GM08714 (cell line): ENCODE results near the gene SLC5A4.

Experiments used
- H3K4me3 ChIP-seq: fragments of 200-500 bp; sonication (Bioruptor generic); 2 replicates; pipeline ENCODE4 v1.5.1; 2014; ENCODE audit warnings: mild to moderate bottlenecking, low read length, inconsistent platforms
- ZNF274 ChIP-seq: IDR thresholded peaks from 2 replicates; pipeline ENCODE4 v1.6.1; 2012; ENCODE audit warnings: mild to moderate bottlenecking, low read depth, low read length

SLC5A4 gene

GRCh38 chr22:32211011-32211410, 44.1 kb downstream of the SLC5A4 start:
- H3K4me3 ChIP-seq, result no peak overlapping the region
- TF ChIP-seq ZNF274, result no peak

DNA sequence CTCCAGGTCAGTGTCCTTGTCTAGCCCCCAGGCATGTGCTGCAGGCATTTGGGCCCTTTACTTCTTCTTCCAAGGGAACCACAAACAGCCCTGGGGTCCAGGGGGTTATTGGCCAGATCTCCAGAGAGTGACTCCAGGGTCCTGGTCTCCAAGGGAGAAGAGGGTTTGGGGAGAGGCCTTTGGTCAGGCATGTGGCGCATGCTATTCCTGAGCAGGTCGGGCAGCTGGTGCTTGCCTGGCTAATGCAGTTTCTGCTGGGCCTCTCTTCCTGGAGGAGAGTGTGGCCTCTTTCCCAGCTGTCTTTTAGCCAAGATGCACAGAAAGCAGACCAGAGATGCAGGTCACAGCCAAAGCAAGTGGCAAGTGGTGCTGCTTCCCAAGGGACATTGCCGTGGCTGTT, 46.5 kb downstream of the SLC5A4 start:
- no peak for TF ChIP-seq ZNF274

GRCh38 chr22:32207971-32208480, 47.1 kb downstream of the SLC5A4 start:
- TF ChIP-seq ZNF274, result no peak
- no peak overlapping the region for H3K4me3 ChIP-seq

More for the DNA sequence above, 46.5 kb downstream of the SLC5A4 start:
- no peak overlapping the region for H3K4me3 ChIP-seq

DNA sequence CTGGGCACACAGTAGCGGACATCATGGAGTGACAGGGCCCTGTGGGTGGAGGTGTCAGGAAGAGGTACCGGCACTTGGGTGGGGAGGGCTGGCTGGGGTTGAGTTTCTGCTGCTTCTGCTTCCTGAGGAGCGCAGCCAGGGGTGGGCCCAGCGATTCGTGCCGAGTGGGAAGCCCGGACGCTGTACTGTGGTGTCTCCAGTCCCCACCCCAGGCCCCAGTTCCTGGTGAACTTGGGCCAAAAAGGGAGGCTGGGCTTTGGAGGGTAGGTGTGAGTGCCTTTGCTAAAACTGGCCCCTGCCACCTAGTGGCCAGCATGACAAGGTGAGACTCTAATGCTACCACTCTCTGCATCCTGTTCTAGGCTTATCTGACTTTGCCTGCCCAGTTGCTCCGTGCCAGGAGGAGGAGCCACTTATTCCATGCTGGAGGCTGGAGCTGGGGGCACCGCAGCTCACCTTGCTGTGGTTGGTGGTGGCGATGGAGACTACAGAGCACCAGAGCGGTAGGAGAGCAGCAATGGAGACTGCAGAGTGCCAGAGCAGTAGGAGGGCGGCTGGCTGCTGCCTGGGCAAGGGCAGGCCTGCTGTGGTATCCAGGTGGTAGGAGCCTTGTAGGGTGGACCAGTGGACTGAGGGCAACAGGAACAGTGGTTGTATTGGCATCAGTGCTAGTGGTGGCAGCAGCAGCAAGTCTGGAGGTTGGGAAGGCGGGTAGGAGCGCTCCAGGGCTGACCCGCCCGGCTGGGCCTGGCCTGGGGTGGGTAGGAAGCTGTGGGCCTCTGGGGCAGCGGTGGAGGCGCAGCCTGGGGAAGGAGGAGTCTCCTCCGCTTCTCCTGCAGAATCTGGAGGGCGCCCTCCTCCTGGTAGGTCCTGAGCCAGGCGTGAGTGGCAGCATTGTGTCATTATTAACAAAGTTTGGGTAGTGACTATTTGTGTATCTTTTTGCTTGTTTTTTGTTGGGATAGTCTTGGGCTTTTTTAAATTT, 48.1 kb downstream of the SLC5A4 start:
- no peak for TF ChIP-seq ZNF274
- no peak overlapping the region for H3K4me3 ChIP-seq

DNA sequence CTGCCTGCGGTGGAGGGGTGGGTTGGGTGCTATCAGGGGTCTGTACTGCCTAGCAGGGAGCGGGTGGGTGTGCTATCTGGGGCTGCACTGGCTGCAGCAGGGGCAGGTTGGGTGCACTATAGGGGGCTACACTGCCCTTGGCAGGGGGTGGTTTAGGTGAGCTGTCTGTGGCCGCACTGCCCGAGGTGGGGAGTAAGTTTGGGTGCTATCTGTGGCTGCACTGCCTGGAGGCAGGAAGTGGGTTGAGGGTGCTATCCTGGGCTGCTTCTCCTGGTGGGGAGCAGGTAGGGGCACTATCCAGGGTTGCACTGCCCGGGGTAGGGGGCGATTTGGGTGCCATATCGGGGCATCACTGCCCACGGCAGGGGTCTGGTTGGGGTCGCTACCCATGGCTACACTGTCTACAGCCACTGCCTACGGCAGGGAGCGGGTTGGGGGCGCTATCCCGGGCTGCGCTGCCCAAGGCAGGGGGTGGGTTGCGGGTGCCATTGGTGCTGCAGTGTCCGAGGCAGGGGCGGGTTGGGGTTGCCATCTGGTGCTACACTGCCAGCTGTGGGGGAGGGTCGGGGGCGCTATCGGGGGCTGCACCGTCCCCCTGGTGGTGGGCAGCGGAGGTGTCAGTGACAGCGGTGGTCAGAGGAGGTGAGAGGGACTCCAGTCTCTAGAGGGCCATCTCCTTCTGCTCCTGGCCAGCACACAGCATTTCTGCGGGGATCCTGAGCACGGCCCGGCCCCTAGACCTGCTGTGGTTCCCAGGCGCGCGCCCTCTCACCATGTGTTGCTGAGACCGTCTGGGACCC, 49.0 kb downstream of the SLC5A4 start:
- TF ChIP-seq ZNF274, result no peak
- H3K4me3 ChIP-seq, result no peak overlapping the region

- H3K4me3 ChIP-seq, result peak within 1 kb of the TSS; percentile 1; the same call in 1 of the 2 replicates
Observed at GRCh38 chr22:32204856-32205722, 50.1 kb downstream of the SLC5A4 start, which contains the start of gene RFPL2. Gene RFPL2, minus strand, starts transcription at chr22:32205073. Its CDS starts 2,622 bp downstream, at chr22:32202451.

GRCh38 chr22:32204040-32204855, 50.9 kb downstream of the SLC5A4 start:
- H3K4me3 ChIP-seq, result peak overlapping the region; percentile 1; the same call in 1 of the 2 replicates
- TF ChIP-seq ZNF274, result no peak

More at GRCh38 chr22:32204856-32205722, 50.1 kb downstream of the SLC5A4 start, which contains the start of gene RFPL2:
- TF ChIP-seq ZNF274, result no peak

DNA sequence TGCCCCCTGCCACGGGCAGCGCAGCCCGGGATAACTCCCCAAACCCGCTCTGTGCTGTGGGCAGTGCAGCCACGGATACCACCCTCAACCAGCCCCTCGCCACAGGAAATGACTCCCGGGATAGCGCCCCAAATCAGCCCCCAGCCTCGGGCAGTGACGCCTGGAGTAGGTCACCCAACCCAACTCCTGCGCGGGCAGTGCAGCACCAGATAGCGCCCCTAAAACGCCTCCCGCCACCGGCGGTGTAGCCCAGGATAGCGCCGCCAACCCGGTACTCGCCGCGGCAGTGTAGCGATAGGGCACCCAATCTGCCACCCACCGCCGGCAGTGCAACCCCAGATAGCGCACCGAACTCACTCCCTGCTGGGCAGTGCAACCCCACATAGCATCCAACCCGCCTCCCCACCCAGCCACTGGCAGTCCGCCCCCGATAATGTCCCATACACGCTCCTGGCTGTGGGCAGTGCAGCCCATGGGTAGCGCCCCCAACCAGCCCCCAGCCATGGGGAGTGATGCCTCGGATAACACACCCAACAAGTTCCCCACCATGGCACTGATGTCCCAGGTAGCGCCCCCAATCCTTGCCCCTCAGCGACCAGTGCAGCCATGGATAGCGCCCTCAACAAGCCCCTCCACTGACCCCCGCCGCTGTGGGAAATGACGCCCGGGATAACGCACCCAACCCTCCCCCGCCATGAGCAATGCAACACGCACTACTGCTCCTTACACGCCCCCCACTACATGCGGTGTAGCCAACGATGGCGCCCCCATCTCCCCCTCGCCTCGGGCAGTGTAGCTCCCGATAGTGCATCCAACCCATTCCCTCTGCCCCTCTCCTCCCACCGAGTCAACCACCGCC, 51.7 kb downstream of the SLC5A4 start:
- no peak overlapping the region for H3K4me3 ChIP-seq
- no peak for TF ChIP-seq ZNF274

- no peak overlapping the region for H3K4me3 ChIP-seq
Observed at GRCh38 chr22:32202539-32203180, 52.5 kb downstream of the SLC5A4 start.

GRCh38 chr22:32202161-32202538, 53.0 kb downstream of the SLC5A4 start:
- TF ChIP-seq ZNF274, result no peak
- no peak overlapping the region for H3K4me3 ChIP-seq

More at GRCh38 chr22:32202539-32203180, 52.5 kb downstream of the SLC5A4 start:
- no peak for TF ChIP-seq ZNF274

DNA sequence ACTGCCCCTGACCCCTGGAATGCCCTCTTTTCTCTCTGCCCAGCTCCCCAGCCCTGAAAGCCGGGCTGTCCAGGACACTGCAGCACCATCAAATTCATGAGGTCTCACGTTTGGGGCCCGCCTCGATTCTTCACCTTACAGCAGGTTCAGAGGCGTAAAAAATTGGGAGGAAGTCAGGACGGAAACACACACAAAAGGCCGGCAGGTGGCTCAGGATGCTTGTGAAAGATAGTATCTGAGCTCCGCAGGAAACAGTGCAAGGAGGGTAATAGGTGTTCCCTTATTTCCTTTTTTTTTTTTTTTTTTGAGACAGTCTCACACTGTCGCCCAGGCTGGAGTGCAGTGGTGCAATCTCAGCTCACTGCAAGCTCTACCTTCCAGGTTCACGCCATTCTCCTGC, 54.4 kb downstream of the SLC5A4 start:
- no peak overlapping the region for H3K4me3 ChIP-seq
- TF ChIP-seq ZNF274, result no peak
